HepG2 (cell line): ENCODE measurements around the gene N4BP2L1. TPM values are rescaled to one million over a fixed set of nuclear protein-coding genes. Genes with fewer than 3 reads are reported as not detected.
A peak's percentile ranks its signal among the peaks of the same experiment; 100 is the strongest.

ENCODE experiments used
- FOXP1 ChIP-seq, 2 experiments: fragments of 450-650 bp in 1 of 2; IDR thresholded peaks; 2 replicates each; pipeline ENCODE4 v1.6.1; 2017 to 2018; ENCODE audit warnings: antibody characterized with exemption in 1 of 2
- HNRNPUL1 ChIP-seq: fragments of 200-400 bp; formaldehyde crosslinking; IDR thresholded peaks from 2 replicates; pipeline ENCODE4 v1.6.1; 2017; ENCODE audit warnings: low read depth, mild to moderate bottlenecking, low read length, moderate library complexity
- KDM3A ChIP-seq: IDR thresholded peaks from 2 replicates; pipeline ENCODE4 v1.6.1; 2018; ENCODE audit warnings: low read depth, missing compliant biosample characterization
- PAF1 ChIP-seq: IDR thresholded peaks from 2 replicates; pipeline ENCODE4 v1.6.1; 2016; ENCODE audit warnings: missing genetic modification reagents, missing compliant biosample characterization
- RFX1 ChIP-seq: fragments of 450-650 bp; IDR thresholded peaks from 2 replicates; pipeline ENCODE4 v1.6.1; 2017
- SMARCC2 ChIP-seq: fragments of 450-650 bp; IDR thresholded peaks from 2 replicates; pipeline ENCODE4 v1.6.1; 2017; ENCODE audit warnings: antibody characterized with exemption, mild to moderate bottlenecking
- SNRNP70 ChIP-seq: fragments of 200-400 bp; formaldehyde crosslinking; IDR thresholded peaks from 2 replicates; pipeline ENCODE4 v1.6.1; 2017; ENCODE audit warnings: mild to moderate bottlenecking, low read depth, low read length, moderate library complexity
- TFDP2 ChIP-seq: sonication (generic); formaldehyde crosslinking; IDR thresholded peaks from 2 replicates; pipeline ENCODE4 v1.4.0; 2020; ENCODE audit warnings: missing genetic modification reagents
- ZFX ChIP-seq: sonication (generic); formaldehyde crosslinking; IDR thresholded peaks from 2 replicates; pipeline ENCODE4 v1.4.0; 2020; ENCODE audit warnings: mild to moderate bottlenecking, low read depth, missing genetic modification reagents, moderate library complexity
- ZNF260 ChIP-seq: sonication (generic); formaldehyde crosslinking; IDR thresholded peaks from 2 replicates; pipeline ENCODE4 v1.4.0; 2020; ENCODE audit warnings: missing genetic modification reagents, low read depth, mild to moderate bottlenecking, borderline replicate concordance
- ZNF292 ChIP-seq: sonication (generic); formaldehyde crosslinking; IDR thresholded peaks from 2 replicates; pipeline ENCODE4 v1.8.1; 2022; ENCODE audit warnings: mild to moderate bottlenecking, low read depth, missing genetic modification reagents, borderline replicate concordance
- ZNF350 ChIP-seq: sonication (generic); formaldehyde crosslinking; IDR thresholded peaks from 2 replicates; pipeline ENCODE4 v1.4.0; 2020; ENCODE audit warnings: mild to moderate bottlenecking, low read depth, missing genetic modification reagents, borderline replicate concordance
- ZNF780A ChIP-seq: sonication (generic); formaldehyde crosslinking; IDR thresholded peaks from 2 replicates; pipeline ENCODE4 v1.8.0; 2022; ENCODE audit warnings: mild to moderate bottlenecking, missing genetic modification reagents, moderate library complexity
- polyA plus RNA-seq, 8 experiments: library from polyadenylated mRNA; depleted of rRNA in 3 of 8; stranded (reverse) in 7 of 8; unstranded in 1 of 8; fragments of >200 nt; fragmentation: Illumina TruSeq in 4 of 8; extraction: Trizol in 4 of 8; gene quantifications; 2 replicates each; pipeline versions ENCODE4 v1.2.1 to v1.2.3, GENCODE V29; 2011 to 2016; ENCODE audit warnings: low read depth in 4 of 8, missing spikeins in 1 of 8, mixed read lengths in 1 of 8; ENCODE audit not compliant: insufficient read depth in 1 of 8
- total RNA-seq, 5 experiments: library from RNA; depleted of rRNA; stranded (reverse); fragments of >200 nt; fragmentation: Illumina TruSeq; extraction: Trizol; gene quantifications; 2 replicates each; pipeline ENCODE4 v1.2.3, GENCODE V29; 2016; ENCODE audit warnings: low read depth in 1 of 5
- TF ChIP-seq, protein P1 (sequence below): sonication (generic); formaldehyde crosslinking; IDR thresholded peaks from 2 replicates; pipeline ENCODE4 v1.4.0; 2020; ENCODE audit warnings: missing genetic modification reagents
- TF ChIP-seq, protein P2 (sequence below): sonication (generic); formaldehyde crosslinking; IDR thresholded peaks from 2 replicates; pipeline ENCODE4 v1.5.0; 2020; ENCODE audit warnings: missing genetic modification reagents

N4BP2L1 gene
- total and polyA plus RNA-seq, 2 of the 13 experiments (the other 11 are each of a cell fraction or from before 2014, with no cell fraction given): 13.2 to 34.5 TPM

- TF ChIP-seq TFDP2 (CRISPR knock-in tag): peak; percentile 73; the same call in 1 of the 2 replicates
- peak; percentile 22; the same call in 1 of the 2 replicates for TF ChIP-seq ZNF350
- TF ChIP-seq, protein P1, sequence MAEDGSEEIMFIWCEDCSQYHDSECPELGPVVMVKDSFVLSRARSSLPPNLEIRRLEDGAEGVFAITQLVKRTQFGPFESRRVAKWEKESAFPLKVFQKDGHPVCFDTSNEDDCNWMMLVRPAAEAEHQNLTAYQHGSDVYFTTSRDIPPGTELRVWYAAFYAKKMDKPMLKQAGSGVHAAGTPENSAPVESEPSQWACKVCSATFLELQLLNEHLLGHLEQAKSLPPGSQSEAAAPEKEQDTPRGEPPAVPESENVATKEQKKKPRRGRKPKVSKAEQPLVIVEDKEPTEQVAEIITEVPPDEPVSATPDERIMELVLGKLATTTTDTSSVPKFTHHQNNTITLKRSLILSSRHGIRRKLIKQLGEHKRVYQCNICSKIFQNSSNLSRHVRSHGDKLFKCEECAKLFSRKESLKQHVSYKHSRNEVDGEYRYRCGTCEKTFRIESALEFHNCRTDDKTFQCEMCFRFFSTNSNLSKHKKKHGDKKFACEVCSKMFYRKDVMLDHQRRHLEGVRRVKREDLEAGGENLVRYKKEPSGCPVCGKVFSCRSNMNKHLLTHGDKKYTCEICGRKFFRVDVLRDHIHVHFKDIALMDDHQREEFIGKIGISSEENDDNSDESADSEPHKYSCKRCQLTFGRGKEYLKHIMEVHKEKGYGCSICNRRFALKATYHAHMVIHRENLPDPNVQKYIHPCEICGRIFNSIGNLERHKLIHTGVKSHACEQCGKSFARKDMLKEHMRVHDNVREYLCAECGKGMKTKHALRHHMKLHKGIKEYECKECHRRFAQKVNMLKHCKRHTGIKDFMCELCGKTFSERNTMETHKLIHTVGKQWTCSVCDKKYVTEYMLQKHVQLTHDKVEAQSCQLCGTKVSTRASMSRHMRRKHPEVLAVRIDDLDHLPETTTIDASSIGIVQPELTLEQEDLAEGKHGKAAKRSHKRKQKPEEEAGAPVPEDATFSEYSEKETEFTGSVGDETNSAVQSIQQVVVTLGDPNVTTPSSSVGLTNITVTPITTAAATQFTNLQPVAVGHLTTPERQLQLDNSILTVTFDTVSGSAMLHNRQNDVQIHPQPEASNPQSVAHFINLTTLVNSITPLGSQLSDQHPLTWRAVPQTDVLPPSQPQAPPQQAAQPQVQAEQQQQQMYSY (CRISPR knock-in tag): no peak
- no peak for TF ChIP-seq SMARCC2
- no peak for TF ChIP-seq HNRNPUL1
- TF ChIP-seq, protein P2, sequence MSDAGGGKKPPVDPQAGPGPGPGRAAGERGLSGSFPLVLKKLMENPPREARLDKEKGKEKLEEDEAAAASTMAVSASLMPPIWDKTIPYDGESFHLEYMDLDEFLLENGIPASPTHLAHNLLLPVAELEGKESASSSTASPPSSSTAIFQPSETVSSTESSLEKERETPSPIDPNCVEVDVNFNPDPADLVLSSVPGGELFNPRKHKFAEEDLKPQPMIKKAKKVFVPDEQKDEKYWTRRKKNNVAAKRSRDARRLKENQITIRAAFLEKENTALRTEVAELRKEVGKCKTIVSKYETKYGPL (CRISPR knock-in tag): no peak
- TF ChIP-seq ZNF780A (CRISPR knock-in tag): no peak
- TF ChIP-seq ZNF260 (CRISPR knock-in tag): no peak
- no peak for TF ChIP-seq SNRNP70
- TF ChIP-seq KDM3A (CRISPR knock-in tag): no peak
- no peak for TF ChIP-seq FOXP1 (IDR thresholded peaks at IDR 0.05)
- TF ChIP-seq FOXP1 (CRISPR knock-in tag; IDR thresholded peaks at IDR 0.05): 0 out of 2 replicates have a peak, but pooled peaks have one; percentile 26
- TF ChIP-seq ZFX: peak; percentile 35; the same call in 1 of the 2 replicates
- peak; percentile 99 for TF ChIP-seq ZNF292 (CRISPR knock-in tag)
- TF ChIP-seq RFX1: no peak
- TF ChIP-seq PAF1 (CRISPR knock-in tag): no peak
These were observed 27.1 kb upstream of the N4BP2L1 start (continued) for GRCh38 chr13:32454886-32455593.
